HG03460 (cell line): ENCODE measurements around the gene CRYL1.

ENCODE experiments used
- ATAC-seq: cut with Tn5 transposase; IDR thresholded peaks from one replicate; pipeline ENCODE4 v1.9.1; 2021; ENCODE audit not compliant: unreplicated experiment

CRYL1 gene

GRCh38 chr13:20428666-20429644, 96.7 kb downstream of the CRYL1 start:
- no peak for ATAC-seq

DNA sequence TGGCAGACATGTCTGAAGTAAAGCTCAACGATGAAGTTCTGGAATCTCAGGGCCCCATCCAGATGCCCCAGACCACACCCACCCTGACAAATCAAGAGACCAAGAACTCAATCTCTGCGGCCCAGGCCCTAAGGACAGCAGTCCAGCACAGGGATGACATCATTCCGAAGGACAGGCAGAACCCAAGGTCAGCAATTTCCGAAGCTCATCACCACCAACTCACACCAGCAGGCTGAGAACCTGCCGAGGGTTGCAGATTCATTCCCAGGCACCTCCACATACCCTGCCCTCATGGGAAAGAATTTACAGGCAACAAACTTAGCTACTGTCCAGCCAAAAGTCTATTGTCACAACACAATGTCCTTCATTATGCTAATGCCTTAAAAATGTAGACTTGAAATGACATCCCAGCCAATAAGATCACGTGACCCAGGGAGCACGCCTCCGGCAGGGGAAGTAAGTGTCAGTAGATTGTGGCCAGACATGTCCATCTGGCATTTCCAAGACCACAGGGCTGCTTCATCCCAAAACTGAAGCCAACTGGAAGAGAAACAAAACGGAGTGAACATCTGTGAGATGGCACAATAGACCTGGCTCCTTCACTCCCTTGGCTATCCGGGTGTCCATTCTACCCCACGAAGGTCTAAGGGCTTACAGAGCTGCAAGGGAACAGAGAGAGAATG, 98.8 kb downstream of the CRYL1 start:
- no peak for ATAC-seq

DNA sequence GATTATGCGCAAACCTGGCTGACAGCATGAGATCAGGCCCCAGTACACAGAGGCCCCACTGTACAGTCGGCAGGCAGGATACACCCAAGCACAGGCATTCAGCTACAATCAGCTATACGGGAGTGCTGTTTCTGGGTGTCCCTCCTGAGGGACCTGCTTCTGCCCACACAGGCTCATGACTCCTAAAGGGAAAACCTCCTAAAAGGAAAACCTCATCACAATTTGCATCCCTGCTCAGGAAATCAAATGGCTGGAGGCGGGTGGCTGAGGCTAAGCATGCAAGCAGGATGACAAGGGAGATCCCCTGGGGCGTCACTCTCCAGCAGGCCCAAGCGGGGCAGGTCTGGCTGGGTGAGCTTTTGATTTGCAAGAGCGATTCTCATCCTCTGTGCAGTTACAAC, 99.8 kb downstream of the CRYL1 start:
- peak; percentile 76 for ATAC-seq

DNA sequence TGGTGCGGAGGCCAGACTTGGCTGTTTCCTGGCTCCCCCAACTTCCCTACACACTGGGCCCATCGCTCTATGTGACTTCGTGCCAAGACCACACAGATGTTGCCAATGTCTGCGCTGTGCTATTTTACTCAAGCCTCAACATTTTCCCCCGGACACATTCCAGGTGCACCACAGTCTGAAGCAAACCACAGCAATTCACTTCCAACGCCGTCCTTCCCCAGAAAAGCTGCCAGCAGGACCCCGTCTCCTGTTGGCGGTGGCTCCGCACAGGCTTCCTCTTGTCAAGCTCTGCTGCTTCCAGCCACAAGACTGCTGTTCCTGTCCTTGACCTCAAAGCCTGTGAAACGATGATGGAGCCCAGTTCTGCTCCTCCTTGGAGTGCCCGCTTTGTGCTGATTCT, 100.7 kb downstream of the CRYL1 start:
- no peak for ATAC-seq

- no peak for ATAC-seq
These were observed 101.2 kb downstream of the CRYL1 start for GRCh38 chr13:20424559-20424852.

DNA sequence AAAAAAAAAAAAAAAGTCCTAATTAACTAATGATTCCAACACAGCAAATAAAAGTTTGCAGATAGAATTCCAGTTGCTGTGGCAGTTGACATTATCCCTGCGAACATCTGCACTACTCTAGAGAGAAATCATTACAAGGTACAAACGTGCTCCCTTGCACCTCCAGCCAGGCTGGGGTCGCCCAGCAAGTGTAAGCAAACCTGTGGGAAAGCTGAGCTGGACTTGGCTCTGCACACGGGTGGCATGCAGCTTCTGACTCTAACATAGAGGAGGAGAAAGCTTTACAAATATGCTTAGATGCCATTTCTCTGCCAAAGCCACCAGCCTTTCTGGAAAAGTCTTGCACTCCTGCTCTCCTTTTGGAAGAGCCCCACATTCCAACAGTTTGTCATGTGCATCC, 103.3 kb downstream of the CRYL1 start:
- no peak for ATAC-seq

DNA sequence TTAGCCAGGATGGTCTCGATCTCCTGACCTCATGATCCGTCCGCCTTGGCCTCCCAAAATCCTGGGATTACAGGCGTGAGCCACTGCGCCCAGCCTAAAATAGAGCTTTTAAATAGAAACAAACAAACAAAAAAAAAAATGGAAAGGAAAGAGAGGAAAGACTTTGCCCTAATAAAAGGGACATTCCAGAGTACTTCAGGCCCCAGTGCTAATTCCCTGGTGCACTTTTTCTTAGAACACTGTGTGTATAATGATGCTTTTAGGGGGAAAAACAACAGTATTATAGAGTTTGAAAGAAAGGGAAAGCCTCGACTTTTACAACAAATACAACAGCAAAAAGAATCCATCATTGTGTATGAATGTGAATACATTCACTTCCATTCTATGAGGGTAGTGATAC, 104.7 kb downstream of the CRYL1 start:
- no peak for ATAC-seq

- no peak for ATAC-seq
These were observed 106.7 kb downstream of the CRYL1 start for GRCh38 chr13:20418953-20419352.

- no peak for ATAC-seq
These were observed 109.4 kb downstream of the CRYL1 start for GRCh38 chr13:20416223-20416745.

DNA sequence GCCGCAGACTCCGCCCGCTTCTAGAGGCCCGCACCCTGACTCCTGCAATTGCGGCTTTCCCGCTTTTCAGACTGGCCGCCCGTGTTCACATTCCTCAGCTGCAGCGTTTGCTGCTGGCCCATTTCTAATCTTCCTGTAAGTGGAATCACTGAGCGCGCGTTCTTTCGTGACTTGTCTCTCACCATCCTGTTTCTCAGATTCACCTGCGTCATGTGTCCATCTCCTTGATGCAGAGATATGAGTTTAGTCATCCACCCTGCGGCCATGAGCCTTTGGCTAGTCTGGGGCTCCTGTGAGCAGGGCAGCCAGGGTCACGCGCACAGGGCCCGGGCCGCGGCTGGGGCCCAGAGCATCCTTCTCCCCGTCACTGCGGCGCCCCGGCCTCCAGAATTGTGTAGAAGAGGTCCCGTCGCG, 110.0 kb downstream of the CRYL1 start:
- ATAC-seq, result no peak

- no peak for ATAC-seq
These were observed 110.4 kb downstream of the CRYL1 start for GRCh38 chr13:20415306-20415679.

DNA sequence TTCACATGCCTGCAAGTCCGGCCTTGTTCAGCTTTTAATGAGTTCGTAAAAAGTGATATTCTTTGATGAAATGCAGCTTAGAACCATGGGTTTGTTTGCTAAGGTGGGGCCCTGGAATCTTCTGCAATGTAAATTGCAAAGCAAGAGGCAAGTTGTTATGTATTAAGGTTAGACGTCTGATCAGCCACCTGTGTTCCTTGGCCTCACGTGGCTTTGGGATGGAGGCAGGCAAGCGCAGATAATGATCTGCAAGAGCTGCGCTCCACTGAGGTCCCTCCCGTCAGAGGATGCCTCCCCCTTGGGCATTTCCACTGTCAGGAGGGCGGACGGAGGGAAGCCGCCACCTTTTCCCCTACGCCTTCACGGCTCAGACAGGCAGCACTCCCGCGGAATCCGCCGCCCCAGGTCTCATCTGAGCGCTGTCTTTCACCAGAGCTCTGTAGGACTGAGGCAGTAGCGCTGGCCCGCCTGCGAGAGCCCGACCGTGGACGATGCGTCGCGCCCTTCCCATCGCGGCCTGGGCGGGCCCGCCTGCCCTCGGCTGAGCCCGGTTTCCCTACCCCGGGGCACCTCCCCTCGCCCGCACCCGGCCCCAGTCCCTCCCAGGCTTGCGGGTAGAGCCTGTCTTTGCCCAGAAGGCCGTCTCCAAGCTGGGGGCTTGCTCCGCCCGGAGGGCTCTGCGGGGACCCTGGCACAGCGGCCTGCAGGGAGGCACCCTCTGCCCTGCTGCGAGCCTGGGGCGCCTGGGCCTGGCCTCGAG, 110.9 kb downstream of the CRYL1 start:
- ATAC-seq, result no peak

GRCh38 chr13:20412691-20413355, 112.8 kb downstream of the CRYL1 start:
- no peak for ATAC-seq

DNA sequence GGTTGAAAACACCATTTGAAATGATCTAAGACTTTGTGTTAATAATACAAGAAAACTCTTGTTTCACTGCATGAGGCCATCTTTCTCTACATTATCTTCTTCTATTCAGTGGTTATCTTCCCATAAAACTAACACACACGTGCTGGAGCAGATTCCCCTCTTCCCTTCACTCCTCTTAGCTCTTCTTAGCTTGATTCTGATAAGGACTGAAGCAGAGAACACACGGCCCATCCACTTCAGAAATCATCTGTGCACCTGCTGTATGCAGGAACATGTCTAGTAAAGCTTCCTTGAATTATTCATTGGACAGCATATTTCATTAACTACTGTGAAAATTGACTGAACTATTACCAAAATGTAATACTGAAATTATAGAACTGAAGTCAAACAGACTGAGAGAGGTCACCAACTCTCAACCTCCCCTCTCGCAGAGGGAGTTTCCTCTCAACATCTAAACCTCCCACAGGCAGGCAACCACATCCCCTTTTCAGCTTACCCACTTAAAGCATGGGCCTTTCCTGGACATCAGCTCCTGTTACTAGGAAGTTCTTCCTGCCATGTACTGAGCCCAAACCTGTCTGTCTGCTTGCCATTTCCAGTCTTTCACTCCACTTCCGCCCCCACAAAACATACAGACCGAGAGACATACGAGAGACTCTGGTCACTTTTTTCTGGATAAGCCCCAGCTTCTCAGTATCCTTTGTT, 113.9 kb downstream of the CRYL1 start:
- peak; percentile 98 for ATAC-seq

DNA sequence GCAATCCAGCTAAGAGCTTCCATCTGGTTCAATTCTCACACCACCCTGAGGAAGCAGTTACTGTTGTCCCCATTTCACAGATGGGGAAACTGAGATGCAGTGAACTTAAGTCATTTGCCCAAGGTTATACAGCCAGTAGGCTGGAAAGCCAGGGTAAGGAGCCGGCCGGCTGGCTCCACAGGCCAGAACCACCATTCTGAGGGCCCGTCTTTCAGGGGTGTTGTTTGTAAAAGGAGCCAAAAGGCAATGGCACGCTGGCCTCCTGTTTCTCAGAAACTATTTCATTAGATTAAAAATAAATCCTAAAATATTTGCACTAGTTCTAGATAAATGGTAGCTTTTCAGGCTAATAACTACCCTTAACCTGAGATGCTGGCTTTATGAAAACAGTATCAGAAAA, 114.9 kb downstream of the CRYL1 start:
- no peak for ATAC-seq

- no peak for ATAC-seq
These were observed 117.5 kb downstream of the CRYL1 start for GRCh38 chr13:20408181-20408580.

DNA sequence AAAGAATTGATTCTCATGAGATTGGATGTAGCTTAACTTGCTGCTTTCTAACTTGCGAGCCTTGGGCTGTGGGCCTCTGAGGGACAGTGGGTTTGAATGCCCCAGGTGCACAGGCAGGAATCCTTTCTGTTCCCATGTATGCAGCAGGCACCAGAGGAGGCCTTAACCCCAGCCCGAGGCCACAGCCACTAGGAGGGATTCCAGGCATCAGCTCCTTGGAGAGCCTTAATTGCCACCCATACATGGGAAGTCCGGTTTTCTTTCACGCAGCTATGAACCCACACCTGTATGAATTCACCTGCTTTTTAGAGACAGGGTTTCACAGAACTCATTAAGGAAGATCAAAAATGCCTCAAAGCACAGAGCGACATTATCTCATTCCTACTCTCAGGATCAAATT, 117.9 kb downstream of the CRYL1 start:
- ATAC-seq, result no peak

DNA sequence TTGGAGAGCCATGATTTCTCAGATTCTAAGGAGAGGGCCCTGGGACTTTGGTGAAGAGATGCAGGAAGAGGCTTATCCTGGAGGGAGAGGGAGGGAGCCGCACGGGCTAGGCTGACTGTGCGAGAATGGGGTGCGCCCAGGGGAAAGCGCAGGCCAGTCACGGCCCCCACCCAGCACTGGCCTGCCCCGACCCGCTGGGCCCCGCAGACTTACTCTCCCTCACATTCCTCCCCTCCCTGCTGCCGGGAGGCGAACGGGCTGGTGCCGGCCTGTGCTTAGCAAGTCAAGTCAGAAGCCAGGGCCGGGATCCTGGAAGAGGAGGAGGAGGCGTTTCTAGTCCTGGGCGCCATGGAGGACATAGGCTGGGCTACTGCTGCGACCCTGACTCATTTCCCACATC, 120.0 kb downstream of the CRYL1 start:
- no peak for ATAC-seq

DNA sequence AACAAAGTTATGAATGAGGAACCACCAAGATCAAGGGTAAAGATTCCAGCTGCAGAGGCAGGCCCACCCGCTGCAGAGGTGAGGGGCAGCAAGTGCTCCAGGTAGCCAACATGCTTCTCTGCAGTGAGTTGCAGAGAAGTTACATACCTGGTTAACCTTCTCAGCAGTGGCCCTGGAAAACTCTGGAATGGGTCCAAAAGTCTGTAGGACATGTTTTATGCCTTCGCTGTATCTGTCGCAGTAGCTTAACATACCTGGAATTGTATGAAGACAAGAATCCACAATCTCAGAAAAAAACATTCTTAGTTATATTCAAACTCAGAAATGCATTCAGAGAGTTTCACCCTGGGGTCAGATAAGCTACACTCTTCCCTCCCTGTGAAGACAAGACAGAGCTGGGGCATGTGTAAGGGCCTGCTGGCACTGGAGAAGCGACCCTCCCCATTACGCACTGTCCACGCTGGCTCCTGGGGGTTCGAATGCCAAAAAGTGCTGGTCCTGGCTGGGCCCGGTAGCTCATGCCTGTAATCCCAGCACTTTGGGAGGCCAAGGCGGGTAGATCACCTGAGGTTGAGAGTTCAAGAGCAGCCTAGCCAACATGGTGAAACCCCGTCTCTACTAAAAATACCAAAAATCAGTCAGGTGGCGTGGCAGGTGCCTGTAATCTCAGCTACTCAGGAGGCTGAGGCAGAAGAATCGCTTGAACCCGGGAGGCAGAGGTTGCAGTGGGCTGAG, 121.0 kb downstream of the CRYL1 start:
- ATAC-seq, result no peak

DNA sequence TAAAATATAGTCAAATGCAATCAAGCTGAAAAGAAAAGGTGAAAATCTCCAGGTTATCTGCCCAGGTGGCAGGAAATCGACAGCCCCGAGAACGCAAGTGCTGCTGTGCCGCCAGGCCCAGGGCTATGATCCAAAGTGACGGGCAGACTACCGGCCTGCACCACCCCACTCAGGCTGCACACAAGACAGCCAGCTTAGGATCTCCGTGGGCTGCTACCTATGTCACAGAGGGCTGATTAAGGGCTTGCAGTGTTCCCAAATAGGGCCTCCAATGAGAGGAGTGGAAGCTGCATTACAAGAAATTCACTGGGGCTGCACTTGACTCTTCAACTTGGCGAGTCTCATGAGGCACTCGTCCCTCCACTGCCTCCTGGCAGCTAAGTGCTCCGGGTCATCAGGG, 121.8 kb downstream of the CRYL1 start:
- no peak for ATAC-seq
